Epithelial cell of proximal tubule (primary cell): Measurements from ENCODE around the gene FLG2. TPM values are rescaled to one million over a fixed set of nuclear protein-coding genes. Genes with fewer than 3 reads are reported as not detected.

Experiments used
- DNase-seq: peaks from one replicate; pipeline ENCODE4 v3.0.0-alpha.2; 2011; ENCODE audit warnings: low read depth
- H3K4me3 ChIP-seq: 2 replicates; pipeline ENCODE4 v1.5.1; 2011; ENCODE audit warnings: low read depth, mild to moderate bottlenecking, low read length
- total RNA-seq: library from RNA; depleted of rRNA; stranded (reverse); fragments of >200 nt; gene quantifications from 2 replicates; pipeline ENCODE4 v1.2.3, GENCODE V29; 2015
- TF ChIP-seq, protein P1 (sequence below): conservative IDR thresholded peaks from 2 replicates; pipeline ENCODE4 v1.5.1; 2012; ENCODE audit warnings: low read depth, mild to moderate bottlenecking, low read length

The FLG2 gene
- total RNA-seq, 1 donor from 2014 or later = not detected

DNA sequence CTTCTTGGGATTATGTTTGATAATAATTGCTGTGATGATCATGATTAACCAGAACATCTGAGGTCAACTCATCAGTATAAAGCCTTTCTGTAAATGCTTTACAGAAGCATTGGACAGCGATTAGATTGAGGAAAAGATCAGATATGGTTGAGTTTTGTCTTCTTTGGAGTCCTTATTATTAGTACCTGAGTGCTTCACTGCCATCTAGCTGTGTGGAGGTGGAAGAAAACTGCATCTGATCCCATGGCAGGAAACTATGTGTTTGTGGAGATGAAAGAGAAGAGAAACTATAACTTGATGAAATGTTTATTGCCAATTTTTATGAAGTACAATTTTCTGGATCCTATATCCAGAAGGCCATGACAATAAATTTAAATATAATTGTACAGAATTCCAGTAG is 11.4 kb downstream of the FLG2 start:
- DNase-seq = no peak
- H3K4me3 ChIP-seq = no peak overlapping the region
- TF ChIP-seq, protein P1, sequence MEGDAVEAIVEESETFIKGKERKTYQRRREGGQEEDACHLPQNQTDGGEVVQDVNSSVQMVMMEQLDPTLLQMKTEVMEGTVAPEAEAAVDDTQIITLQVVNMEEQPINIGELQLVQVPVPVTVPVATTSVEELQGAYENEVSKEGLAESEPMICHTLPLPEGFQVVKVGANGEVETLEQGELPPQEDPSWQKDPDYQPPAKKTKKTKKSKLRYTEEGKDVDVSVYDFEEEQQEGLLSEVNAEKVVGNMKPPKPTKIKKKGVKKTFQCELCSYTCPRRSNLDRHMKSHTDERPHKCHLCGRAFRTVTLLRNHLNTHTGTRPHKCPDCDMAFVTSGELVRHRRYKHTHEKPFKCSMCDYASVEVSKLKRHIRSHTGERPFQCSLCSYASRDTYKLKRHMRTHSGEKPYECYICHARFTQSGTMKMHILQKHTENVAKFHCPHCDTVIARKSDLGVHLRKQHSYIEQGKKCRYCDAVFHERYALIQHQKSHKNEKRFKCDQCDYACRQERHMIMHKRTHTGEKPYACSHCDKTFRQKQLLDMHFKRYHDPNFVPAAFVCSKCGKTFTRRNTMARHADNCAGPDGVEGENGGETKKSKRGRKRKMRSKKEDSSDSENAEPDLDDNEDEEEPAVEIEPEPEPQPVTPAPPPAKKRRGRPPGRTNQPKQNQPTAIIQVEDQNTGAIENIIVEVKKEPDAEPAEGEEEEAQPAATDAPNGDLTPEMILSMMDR = peak; percentile 40

DNA sequence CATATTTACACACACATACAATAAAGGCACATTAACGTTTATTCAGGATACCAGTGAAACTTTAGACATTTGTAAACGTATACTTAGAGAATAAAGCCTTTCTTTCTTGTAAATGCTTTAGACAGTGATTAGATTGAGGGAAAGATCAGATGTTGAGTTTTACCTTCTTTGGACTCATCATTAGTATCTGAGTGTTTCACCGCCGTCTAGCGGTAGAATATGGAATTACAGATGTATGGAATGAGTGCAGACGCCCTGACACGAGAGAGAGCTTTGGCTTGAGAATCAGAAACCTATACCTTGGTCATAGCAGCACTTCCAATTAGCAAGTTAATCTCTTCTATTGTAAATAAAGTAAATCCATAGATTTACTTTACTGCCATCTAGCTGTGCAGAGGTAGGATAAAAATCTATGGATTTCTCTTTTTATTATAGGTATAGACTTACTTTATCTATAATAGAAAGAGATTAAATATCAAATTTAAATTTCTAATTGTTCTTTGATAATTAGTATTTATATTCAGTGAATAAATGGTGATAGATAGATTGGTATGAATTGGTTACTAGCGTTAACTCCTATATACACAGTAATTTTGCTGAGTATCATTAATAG is 12.6 kb downstream of the FLG2 start:
- no peak overlapping the region for H3K4me3 ChIP-seq
- DNase-seq = peak; percentile 12
- TF ChIP-seq, protein P1 = peak; percentile 92

DNA sequence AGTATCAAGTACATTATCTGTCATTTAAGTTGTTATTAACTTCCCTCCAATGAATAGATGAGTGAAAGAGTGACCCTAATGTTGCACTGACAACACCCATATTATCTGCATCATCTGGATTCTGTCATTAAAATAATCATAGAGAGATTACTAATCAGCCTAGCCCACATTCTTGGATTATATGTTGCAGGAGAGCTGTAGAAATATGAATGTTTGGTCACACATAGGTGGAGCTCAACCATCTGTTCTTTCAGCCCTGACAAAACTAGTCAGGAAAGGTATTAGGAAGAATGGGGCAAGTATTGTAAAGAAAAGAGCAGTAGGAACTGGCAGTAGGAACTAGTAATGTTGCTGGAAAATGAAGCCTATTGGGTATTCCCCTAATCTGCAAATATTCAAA is 15.4 kb downstream of the FLG2 start:
- TF ChIP-seq, protein P1 = no peak
- H3K4me3 ChIP-seq = no peak overlapping the region
- no peak for DNase-seq

DNA sequence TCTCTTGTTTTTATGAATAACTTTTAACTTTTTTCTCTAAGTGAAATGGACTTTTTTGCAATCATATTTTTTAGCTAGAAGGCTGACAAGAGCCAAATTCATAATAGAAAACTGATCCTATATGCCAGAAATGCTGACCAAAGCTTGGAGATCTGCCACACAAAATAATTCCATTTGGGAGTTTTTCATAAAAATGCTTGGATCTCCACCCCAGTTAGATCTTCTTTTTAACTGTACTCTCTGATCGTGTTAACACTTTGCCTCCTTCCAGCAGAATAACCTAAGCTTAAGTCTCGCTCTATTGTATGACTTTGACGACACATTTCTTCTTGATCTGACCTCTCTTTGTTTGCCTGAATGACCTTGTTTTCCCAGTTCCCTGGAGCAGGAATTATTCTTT is 16.8 kb downstream of the FLG2 start:
- TF ChIP-seq, protein P1 = no peak
- no peak for DNase-seq
- H3K4me3 ChIP-seq = no peak overlapping the region

DNA sequence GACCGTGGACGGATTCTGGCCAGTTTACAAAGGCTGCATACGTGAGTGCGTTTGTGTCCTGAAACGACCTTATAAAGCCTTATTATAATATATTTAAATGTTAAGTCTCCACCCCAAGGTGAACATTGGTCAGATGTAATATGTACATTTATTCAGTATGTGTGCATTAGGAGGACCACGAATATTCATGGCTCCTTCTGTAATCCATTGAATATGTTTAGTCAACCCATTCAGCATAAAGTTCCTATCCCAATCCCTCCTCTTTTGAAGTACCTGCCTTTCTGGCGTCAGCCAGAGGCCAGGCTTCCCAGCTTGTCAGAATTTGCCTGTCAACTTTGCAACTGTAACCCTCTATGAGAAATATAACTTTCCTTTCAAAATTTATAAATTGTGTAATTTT is 24.4 kb downstream of the FLG2 start:
- H3K4me3 ChIP-seq = no peak overlapping the region
- no peak for DNase-seq
- TF ChIP-seq, protein P1 = no peak

DNA sequence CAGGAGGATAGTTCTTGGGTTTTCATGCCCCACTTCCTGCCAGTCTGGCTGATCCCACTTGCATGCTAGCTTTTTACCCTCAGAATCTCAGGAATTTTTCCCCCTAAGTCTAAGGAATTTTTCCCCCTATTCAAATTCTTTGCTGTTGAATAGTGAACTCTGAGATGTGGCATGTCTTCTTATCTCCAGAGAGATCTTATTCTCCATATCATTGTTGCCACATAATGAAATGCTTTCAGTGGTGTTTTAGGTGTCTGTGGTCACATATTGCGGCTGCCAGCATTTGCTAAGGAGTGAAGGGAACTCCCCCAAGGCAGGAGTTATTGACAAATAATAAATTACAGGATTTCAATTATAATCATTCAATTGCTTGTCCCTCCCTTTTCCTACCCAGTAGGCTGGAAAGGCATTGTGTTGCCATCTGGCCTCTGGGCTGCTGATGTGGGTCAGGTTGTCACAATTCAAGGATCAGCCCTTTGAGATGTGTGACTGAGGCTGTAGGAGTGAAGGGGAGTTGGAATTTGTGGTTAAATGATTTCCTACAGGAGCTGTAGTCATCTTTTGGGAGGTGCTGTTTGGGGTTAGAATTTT is 30.9 kb downstream of the FLG2 start:
- DNase-seq = peak; percentile 44
- TF ChIP-seq, protein P1 = no peak
- H3K4me3 ChIP-seq = no peak overlapping the region

DNA sequence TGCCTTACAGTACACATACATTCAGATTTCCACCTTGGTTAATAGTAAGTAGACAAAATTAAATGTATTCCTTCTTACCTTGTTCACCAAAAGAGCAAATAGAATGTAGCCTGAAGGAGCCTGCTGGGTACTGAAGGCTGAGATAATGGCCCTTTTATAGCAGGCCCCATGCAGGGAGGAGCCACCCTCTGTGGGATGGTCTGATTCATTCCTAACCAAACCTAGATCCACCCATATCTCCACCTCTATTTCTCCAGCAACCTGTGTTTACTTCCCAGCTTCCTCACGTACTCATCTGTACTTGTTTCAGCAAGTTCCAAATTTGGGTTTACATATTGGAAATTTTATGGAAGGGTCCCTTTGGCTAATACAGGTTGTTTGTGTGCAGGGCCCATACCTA is 34.7 kb downstream of the FLG2 start, which contains the start of gene FLG:
Gene FLG, minus strand, starts transcription at position 129 of the 400 bp plus-strand sequence. CDS start 9,783 bp downstream, outside the sequence.
- TF ChIP-seq, protein P1 = no peak
- H3K4me3 ChIP-seq = no peak within 1 kb of the TSS
- DNase-seq = no peak
